GM12864 (cell line): ENCODE data around the gene PPP1R12B.

Experiments
- DNase-seq: peaks from one replicate; pipeline ENCODE4 v3.0.0-alpha.2; 2011; ENCODE audit warnings: low read depth
- H3K4me3 ChIP-seq: 2 replicates; pipeline ENCODE4 v1.5.1; 2011; ENCODE audit warnings: mild to moderate bottlenecking, low read depth, low read length, control low read depth
- TF ChIP-seq, protein P1 (sequence below): IDR thresholded peaks from 2 replicates; pipeline ENCODE4 v1.5.1; 2011; ENCODE audit warnings: low read depth, mild to moderate bottlenecking, moderate library complexity, low read length, control low read depth, inconsistent platforms; ENCODE audit errors: missing control alignments

Gene PPP1R12B

DNA sequence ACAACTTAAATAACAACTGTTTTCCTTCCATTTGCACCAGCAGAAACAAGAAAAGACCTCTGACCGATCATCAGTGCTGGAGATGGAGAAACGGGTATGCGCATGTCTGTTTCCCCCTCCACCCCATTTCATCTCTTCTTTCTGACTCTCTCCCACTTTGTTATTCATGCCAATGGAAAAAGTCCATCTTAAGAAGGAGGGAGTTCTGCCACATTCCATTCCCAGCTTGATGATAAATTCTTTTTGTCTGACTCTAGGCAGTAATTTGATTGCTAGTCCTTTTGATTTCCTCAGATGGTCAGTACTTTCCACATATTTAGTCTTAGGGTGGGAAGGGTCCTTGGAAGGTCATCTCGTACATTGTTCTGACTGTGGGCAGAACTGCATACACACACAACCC lies 219.2 kb downstream of the PPP1R12B start:
- no peak overlapping the region for H3K4me3 ChIP-seq
- TF ChIP-seq, protein P1, sequence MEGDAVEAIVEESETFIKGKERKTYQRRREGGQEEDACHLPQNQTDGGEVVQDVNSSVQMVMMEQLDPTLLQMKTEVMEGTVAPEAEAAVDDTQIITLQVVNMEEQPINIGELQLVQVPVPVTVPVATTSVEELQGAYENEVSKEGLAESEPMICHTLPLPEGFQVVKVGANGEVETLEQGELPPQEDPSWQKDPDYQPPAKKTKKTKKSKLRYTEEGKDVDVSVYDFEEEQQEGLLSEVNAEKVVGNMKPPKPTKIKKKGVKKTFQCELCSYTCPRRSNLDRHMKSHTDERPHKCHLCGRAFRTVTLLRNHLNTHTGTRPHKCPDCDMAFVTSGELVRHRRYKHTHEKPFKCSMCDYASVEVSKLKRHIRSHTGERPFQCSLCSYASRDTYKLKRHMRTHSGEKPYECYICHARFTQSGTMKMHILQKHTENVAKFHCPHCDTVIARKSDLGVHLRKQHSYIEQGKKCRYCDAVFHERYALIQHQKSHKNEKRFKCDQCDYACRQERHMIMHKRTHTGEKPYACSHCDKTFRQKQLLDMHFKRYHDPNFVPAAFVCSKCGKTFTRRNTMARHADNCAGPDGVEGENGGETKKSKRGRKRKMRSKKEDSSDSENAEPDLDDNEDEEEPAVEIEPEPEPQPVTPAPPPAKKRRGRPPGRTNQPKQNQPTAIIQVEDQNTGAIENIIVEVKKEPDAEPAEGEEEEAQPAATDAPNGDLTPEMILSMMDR, result no peak
- DNase-seq, result no peak

DNA sequence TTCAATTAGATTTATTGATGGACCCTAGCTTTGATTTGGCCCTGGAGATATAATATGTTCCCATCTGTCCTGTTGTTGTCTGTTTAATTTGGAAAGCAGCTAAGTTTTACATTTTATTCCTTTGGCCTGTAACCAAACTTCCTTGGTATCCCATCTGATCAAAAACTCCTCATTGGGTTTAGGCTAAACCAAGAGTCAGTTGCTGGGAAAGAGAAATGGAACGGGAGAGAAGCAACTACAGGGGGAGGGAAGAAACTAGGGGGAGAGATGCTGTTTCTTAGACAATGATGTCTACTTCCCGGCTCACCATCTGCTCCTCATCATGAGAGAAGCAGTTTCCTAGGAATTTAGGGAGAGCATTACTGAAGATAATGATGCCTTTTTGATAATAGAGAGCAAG lies 219.9 kb downstream of the PPP1R12B start:
- DNase-seq, result no peak
- no peak overlapping the region for H3K4me3 ChIP-seq
- TF ChIP-seq, protein P1, result no peak

DNA sequence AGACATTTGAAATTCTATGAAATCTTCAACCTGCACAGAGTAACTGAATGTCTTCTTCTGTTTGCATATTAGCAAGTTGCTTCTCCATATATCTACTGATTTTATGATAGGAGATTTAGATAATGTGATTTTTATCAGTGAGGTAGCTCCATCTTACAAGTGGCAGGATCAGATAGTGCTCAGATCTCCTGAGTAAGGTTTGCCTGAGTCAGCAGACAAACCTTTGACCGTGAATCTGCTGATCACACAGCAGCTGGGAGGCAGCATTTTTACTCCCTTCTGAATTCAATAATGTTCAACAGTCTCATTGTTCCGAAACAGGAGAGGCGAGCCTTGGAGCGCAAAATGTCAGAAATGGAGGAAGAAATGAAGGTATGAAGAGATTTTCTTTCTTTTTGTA lies 220.3 kb downstream of the PPP1R12B start:
- no peak overlapping the region for H3K4me3 ChIP-seq
- no peak for DNase-seq
- TF ChIP-seq, protein P1, result no peak

DNA sequence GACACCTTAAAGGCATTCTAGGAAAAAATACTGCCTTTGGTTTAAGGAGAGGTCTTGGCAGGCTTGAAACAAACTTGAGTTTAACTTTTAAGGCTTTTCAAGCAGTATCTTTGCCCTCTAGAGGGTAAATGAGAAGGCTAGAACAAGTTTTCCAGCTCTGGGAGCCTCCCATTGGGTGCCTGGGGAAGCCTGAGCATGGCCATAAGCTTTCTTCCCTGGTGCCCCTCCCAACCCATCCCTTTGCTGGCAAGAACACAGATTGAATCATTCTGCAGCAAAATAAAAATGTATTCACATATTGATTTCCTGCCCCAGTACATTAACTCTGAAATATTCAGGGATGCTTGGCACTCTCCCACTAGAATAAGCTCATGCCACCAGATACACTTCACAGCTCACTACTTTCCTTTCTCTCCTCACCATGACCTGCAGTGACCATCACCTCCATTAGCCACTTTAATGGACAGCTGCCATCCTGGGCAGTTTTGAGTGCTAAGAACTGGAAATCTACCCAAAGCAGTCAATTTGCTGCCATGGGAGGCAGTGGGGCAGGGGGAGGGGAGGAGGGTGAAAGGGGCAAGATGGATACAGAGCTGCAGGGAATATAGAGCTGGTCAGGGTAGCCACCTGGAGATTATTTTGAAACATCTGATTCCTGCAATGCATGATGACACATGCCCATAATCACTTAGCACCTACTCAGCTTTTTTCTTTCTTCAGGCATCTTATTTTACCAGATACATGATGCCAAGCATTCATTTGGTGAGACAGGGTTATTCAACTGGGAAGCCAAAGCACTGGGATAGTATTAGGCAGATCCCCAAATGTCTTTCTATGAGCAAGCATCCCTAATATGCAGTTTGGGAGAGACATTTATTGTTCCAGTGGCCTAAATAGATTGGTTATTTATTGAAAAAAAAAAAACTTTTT lies 221.2 kb downstream of the PPP1R12B start:
- TF ChIP-seq, protein P1, result no peak
- no peak overlapping the region for H3K4me3 ChIP-seq
- no peak for DNase-seq

DNA sequence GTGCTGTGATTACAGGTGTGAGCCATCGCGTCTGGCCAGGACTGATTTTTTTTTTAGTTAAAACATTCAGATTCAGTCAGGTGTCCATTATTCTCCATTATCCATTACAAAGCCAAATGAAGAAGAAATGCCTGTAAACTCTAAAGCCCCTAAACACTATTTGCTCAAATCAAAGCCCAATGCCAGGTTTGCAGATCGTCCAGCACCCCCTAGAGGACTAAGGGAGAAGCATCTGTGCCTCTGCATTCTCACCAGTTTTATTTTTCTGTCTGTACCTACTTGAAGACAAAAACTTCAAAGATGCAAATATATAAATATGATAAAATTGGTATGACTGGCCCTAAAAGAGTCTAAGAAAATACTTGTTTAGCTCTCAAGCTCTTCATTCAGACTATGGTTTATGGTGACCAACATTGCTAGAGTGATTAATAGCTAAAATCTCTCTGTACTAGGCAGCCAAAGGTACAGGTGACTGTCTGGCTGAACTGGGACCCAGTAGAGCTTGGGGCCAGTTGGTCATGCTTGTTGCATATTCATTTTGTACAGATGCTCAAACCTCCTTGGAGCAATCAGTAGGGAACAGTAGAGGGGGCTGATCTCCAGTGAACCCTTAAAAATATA lies 223.3 kb downstream of the PPP1R12B start:
- no peak for DNase-seq
- no peak overlapping the region for H3K4me3 ChIP-seq
- TF ChIP-seq, protein P1, result peak; percentile 87

DNA sequence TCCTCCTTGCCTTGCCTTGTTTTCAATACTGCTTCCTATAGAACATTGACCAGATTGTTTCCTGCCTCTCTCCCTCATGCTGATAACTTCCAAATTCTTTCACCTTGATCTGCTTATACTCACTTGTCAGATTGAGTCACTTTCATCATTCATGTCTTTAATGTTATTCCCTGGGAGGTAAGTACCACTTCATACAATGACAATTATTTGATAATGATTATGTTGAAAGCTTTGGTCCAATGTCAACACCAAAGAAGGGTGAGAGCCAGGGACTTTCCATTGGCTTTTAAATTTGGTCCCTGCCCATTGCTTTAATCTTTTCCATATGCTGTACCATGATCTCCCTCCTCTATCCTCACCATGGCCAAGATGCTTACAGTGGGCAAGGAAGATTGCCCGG lies 224.4 kb downstream of the PPP1R12B start:
- TF ChIP-seq, protein P1, result no peak
- no peak overlapping the region for H3K4me3 ChIP-seq
- DNase-seq, result no peak
